ENCODE results near the gene TEAD3.
"Not testable (repeated sequence)": the region's sequence is repeated elsewhere in the genome, so short reads cannot be mapped to it uniquely, and the experiment has no call there.

Gene TEAD3

GRCh38 chr6:35519313-35520015 lies 22.6 kb upstream of the TEAD3 start:
- no peak for TF ChIP-seq CTCF (IDR thresholded peaks at IDR 0.05; ENCODE audit: low read depth, low read length)
- no peak overlapping the region for H3K4me3 ChIP-seq (ENCODE audit: low read depth, low read length)

GRCh38 chr6:35518566-35519312 lies 21.9 kb upstream of the TEAD3 start:
- H3K4me3 ChIP-seq (ENCODE audit: low read depth, low read length) = no peak overlapping the region
- TF ChIP-seq CTCF (IDR thresholded peaks at IDR 0.05; ENCODE audit: low read depth, low read length) = no peak

GRCh38 chr6:35517978-35518377 lies 21.1 kb upstream of the TEAD3 start:
- not testable (repeated sequence) for H3K4me3 ChIP-seq (ENCODE audit: low read depth, low read length)

GRCh38 chr6:35516712-35517111 lies 19.8 kb upstream of the TEAD3 start:
- TF ChIP-seq CTCF (IDR thresholded peaks at IDR 0.05; ENCODE audit: low read depth, low read length) = no peak
- H3K4me3 ChIP-seq (ENCODE audit: low read depth, low read length) = no peak overlapping the region

GRCh38 chr6:35515939-35516338 lies 19.1 kb upstream of the TEAD3 start:
- H3K4me3 ChIP-seq (ENCODE audit: low read depth, low read length) = not testable (repeated sequence)

- TF ChIP-seq CTCF (IDR thresholded peaks at IDR 0.05; ENCODE audit: low read depth, low read length) = no peak
- H3K4me3 ChIP-seq (ENCODE audit: low read depth, low read length) = no peak overlapping the region
Measured at GRCh38 chr6:35514587-35514986, 17.7 kb upstream of the TEAD3 start.

- no peak within 1 kb of the TSS for H3K4me3 ChIP-seq (ENCODE audit: low read depth, low read length)
- no peak for TF ChIP-seq CTCF (IDR thresholded peaks at IDR 0.05; ENCODE audit: low read depth, low read length)
Measured at GRCh38 chr6:35512740-35513139, 15.9 kb upstream of the TEAD3 start, which contains the start of gene TULP1. TULP1 (minus strand) TSS chr6:35512896; CDS start chr6:35512858, 38 bp downstream.

- no peak overlapping the region for H3K4me3 ChIP-seq (ENCODE audit: low read depth, low read length)
- no peak for TF ChIP-seq CTCF (IDR thresholded peaks at IDR 0.05; ENCODE audit: low read depth, low read length)
Measured at GRCh38 chr6:35512006-35512405, 15.1 kb upstream of the TEAD3 start.
